Fibroblast of peridontal ligament (primary cell): ENCODE data around the gene SYT1.

ENCODE experiments used
- DNase-seq: peaks from one replicate; pipeline ENCODE4 v3.0.0-alpha.2; 2010; ENCODE audit errors: extremely low read depth

SYT1 gene

GRCh38 chr12:79434561-79434960, 570.0 kb downstream of the SYT1 start:
- no peak for DNase-seq

GRCh38 chr12:79435742-79436141, 571.2 kb downstream of the SYT1 start:
- no peak for DNase-seq

- no peak for DNase-seq
Measured at GRCh38 chr12:79438480-79439174, 574.1 kb downstream of the SYT1 start.

GRCh38 chr12:79439175-79439825, 574.7 kb downstream of the SYT1 start:
- DNase-seq, result no peak

- DNase-seq, result no peak
Measured at GRCh38 chr12:79441534-79441933, 577.0 kb downstream of the SYT1 start.

GRCh38 chr12:79442396-79442795, 577.8 kb downstream of the SYT1 start:
- DNase-seq, result no peak

- peak; percentile 67 for DNase-seq
Measured at GRCh38 chr12:79444089-79444488, 579.5 kb downstream of the SYT1 start.

- DNase-seq, result no peak
Measured at GRCh38 chr12:79448816-79449215, 584.2 kb downstream of the SYT1 start.

GRCh38 chr12:79451365-79451764, 586.8 kb downstream of the SYT1 start:
- DNase-seq, result no peak

- peak; percentile 84 for DNase-seq
Measured at GRCh38 chr12:79451978-79452377, 587.4 kb downstream of the SYT1 start.

- no peak for DNase-seq
Measured at GRCh38 chr12:79452906-79453305, 588.3 kb downstream of the SYT1 start.

GRCh38 chr12:79453820-79454219, 589.2 kb downstream of the SYT1 start:
- DNase-seq, result no peak

GRCh38 chr12:79454338-79454843, 589.8 kb downstream of the SYT1 start:
- DNase-seq, result peak; percentile 34

- DNase-seq, result peak; percentile 49
Measured at GRCh38 chr12:79455286-79455685, 590.7 kb downstream of the SYT1 start.

- no peak for DNase-seq
Measured at GRCh38 chr12:79482323-79482722, 617.7 kb downstream of the SYT1 start.

GRCh38 chr12:79482921-79483320, 618.3 kb downstream of the SYT1 start:
- DNase-seq, result no peak

- DNase-seq, result no peak
Measured at GRCh38 chr12:79486154-79486553, 621.6 kb downstream of the SYT1 start.

GRCh38 chr12:79487386-79488110, 623.0 kb downstream of the SYT1 start:
- peak; percentile 58 for DNase-seq
